ENCODE results near the gene ACO1. TPM values are rescaled to one million over a fixed set of nuclear protein-coding genes. Genes with fewer than 3 reads are reported as not detected.

ACO1 gene
- polyA plus RNA-seq, 1 donor from 2014 or later = 16.5 TPM

DNA sequence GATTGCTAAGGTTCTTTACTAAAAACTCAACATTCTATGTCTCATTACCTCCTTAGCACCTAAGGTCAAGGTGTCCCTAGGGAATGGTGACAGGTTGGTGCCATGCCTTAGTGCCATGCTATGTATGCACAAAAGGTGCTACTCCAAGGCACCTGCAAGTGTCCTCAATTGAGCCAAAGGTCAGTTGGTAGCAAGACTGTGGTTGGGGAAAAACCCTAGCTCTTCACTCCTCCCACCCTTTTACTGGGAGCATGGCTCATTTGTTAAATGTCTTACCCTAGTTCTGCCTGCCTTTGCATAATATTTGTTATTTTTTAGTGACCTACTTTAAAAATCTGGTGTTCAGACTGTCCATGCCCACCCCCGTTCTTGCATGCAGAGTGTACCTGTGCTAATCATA is 17.0 kb downstream of the ACO1 start:
- no peak overlapping the region for H3K4me2 ChIP-seq (ENCODE audit: low read length)
- no peaks in the 10 kb centered on the region for H3K79me2 ChIP-seq (replicated peaks; ENCODE audit: insufficient read depth, low read length)
- H3K27me3 ChIP-seq (ENCODE audit: insufficient read depth, low read depth, low read length) = no peaks in the 10 kb centered on the region
- H3F3A ChIP-seq (ENCODE audit: insufficient read depth, low read length, poor library complexity, severe bottlenecking) = no peaks in the 10 kb centered on the region
- no peaks in the 10 kb centered on the region for H3K9me3 ChIP-seq (ENCODE audit: low read length)
- no peak for TF ChIP-seq MXI1 (conservative IDR thresholded peaks at IDR 0.05; ENCODE audit: poor library complexity, severe bottlenecking)
- no peak for TF ChIP-seq RAD21 (conservative IDR thresholded peaks at IDR 0.05)
- TF ChIP-seq POLR2AphosphoS5 (IDR thresholded peaks at IDR 0.05) = no peak
- TF ChIP-seq, protein P1, sequence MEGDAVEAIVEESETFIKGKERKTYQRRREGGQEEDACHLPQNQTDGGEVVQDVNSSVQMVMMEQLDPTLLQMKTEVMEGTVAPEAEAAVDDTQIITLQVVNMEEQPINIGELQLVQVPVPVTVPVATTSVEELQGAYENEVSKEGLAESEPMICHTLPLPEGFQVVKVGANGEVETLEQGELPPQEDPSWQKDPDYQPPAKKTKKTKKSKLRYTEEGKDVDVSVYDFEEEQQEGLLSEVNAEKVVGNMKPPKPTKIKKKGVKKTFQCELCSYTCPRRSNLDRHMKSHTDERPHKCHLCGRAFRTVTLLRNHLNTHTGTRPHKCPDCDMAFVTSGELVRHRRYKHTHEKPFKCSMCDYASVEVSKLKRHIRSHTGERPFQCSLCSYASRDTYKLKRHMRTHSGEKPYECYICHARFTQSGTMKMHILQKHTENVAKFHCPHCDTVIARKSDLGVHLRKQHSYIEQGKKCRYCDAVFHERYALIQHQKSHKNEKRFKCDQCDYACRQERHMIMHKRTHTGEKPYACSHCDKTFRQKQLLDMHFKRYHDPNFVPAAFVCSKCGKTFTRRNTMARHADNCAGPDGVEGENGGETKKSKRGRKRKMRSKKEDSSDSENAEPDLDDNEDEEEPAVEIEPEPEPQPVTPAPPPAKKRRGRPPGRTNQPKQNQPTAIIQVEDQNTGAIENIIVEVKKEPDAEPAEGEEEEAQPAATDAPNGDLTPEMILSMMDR (IDR thresholded peaks at IDR 0.05; ENCODE audit: poor library complexity, severe bottlenecking) = no peak
- TF ChIP-seq SMC3 (conservative IDR thresholded peaks at IDR 0.05; ENCODE audit: poor library complexity) = no peak
- TF ChIP-seq EP300 (conservative IDR thresholded peaks at IDR 0.05; ENCODE audit: poor library complexity, severe bottlenecking) = no peak
- no peak for TF ChIP-seq TAF1 (IDR thresholded peaks at IDR 0.05; ENCODE audit: low read depth)
- TF ChIP-seq, protein P2, sequence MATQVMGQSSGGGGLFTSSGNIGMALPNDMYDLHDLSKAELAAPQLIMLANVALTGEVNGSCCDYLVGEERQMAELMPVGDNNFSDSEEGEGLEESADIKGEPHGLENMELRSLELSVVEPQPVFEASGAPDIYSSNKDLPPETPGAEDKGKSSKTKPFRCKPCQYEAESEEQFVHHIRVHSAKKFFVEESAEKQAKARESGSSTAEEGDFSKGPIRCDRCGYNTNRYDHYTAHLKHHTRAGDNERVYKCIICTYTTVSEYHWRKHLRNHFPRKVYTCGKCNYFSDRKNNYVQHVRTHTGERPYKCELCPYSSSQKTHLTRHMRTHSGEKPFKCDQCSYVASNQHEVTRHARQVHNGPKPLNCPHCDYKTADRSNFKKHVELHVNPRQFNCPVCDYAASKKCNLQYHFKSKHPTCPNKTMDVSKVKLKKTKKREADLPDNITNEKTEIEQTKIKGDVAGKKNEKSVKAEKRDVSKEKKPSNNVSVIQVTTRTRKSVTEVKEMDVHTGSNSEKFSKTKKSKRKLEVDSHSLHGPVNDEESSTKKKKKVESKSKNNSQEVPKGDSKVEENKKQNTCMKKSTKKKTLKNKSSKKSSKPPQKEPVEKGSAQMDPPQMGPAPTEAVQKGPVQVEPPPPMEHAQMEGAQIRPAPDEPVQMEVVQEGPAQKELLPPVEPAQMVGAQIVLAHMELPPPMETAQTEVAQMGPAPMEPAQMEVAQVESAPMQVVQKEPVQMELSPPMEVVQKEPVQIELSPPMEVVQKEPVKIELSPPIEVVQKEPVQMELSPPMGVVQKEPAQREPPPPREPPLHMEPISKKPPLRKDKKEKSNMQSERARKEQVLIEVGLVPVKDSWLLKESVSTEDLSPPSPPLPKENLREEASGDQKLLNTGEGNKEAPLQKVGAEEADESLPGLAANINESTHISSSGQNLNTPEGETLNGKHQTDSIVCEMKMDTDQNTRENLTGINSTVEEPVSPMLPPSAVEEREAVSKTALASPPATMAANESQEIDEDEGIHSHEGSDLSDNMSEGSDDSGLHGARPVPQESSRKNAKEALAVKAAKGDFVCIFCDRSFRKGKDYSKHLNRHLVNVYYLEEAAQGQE (IDR thresholded peaks at IDR 0.05; ENCODE audit: borderline replicate concordance) = no peak
- TF ChIP-seq EZH2 (IDR thresholded peaks at IDR 0.05; ENCODE audit: borderline replicate concordance, insufficient read depth, low read length, poor library complexity, severe bottlenecking) = no peak
- peaks cover 9% of the 10 kb centered on the region for H3K36me3 ChIP-seq (ENCODE audit: insufficient read depth, low read length)
- H3K27ac ChIP-seq (ENCODE audit: low read length) = no peak overlapping the region
- no peak overlapping the region for H3K9ac ChIP-seq (ENCODE audit: low read length)
- no peaks in the 10 kb centered on the region for H4K20me1 ChIP-seq (ENCODE audit: insufficient read depth)
- H3K9me2 ChIP-seq (ENCODE audit: insufficient read depth, low read length) = no peaks in the 10 kb centered on the region
- H2AFZ ChIP-seq (ENCODE audit: low read depth, low read length) = no peak overlapping the region
- no peak overlapping the region for H3K4me3 ChIP-seq (ENCODE audit: low read length)

DNA sequence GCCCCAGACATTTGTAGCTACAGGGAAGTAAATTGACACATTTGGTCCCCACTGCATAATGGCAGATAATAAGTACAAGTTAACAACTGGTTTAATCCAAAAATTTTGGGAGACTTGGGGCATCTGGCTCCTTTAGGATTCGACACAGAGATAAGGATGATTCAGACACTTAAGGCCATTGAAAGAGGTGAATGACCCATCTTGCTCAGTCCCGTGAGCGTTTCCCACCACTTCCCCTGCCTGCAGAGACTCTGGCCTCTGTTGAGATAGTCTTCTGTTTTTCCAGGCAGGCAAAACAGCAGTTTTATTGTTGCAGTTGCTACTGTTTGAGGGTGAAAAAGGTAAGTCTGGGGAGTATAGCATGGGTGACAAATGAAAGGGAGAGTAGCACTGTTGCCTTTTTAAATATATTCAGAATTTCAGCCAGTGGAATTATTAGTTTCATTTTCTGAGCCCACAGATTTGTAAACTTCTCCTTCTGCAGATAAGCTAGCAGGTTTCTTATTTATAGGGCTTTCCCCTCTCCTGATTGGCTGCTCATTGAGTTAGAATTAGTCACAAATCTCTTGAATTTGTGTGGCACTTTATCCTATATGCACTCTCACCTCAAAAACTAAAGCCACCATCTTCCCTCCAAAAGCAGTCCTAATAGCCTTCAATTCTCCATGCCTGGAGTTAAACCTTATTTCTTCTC is 19.3 kb downstream of the ACO1 start:
- Histone ChIP-seq H3K9me2 (ENCODE audit: insufficient read depth, low read length) (no peaks in the 10 kb centered on the region), H3K27ac (ENCODE audit: low read length) (no peak overlapping the region), H3F3A (ENCODE audit: insufficient read depth, low read length, poor library complexity, severe bottlenecking) (no peaks in the 10 kb centered on the region), H3K9ac (ENCODE audit: low read length) (no peak overlapping the region), H3K79me2 (replicated peaks; ENCODE audit: insufficient read depth, low read length) (no peaks in the 10 kb centered on the region), H3K4me2 (ENCODE audit: low read length) (no peak overlapping the region), H3K9me3 (ENCODE audit: low read length) (no peaks in the 10 kb centered on the region), H3K36me3 (ENCODE audit: insufficient read depth, low read length) (peaks cover 14% of the 10 kb centered on the region), H3K4me3 (ENCODE audit: low read length) (no peak overlapping the region), H4K20me1 (ENCODE audit: insufficient read depth) (no peaks in the 10 kb centered on the region), H3K27me3 (ENCODE audit: insufficient read depth, low read depth, low read length) (no peaks in the 10 kb centered on the region), H2AFZ (ENCODE audit: low read depth, low read length) (no peak overlapping the region)
- no peak for TF ChIP-seq TAF1 (IDR thresholded peaks at IDR 0.05; ENCODE audit: low read depth)
- no peak for TF ChIP-seq RAD21 (conservative IDR thresholded peaks at IDR 0.05)
- TF ChIP-seq, protein P2 (IDR thresholded peaks at IDR 0.05; ENCODE audit: borderline replicate concordance) = no peak
- no peak for TF ChIP-seq EZH2 (IDR thresholded peaks at IDR 0.05; ENCODE audit: borderline replicate concordance, insufficient read depth, low read length, poor library complexity, severe bottlenecking)
- TF ChIP-seq, protein P1 (IDR thresholded peaks at IDR 0.05; ENCODE audit: poor library complexity, severe bottlenecking) = no peak

Measured in neural cell (in vitro differentiated cells).